Fibroblast of lung (primary cell): ENCODE measurements around the gene MPHOSPH10. TPM values are rescaled to one million over a fixed set of nuclear protein-coding genes. Genes with fewer than 3 reads are reported as not detected.

Experiments
- DNase-seq, 2 donors: peaks; one replicate each; pipeline versions ENCODE4 v3.0.0 to v3.0.0-alpha.2; 2010; ENCODE audit warnings: low read depth in 2 of 2
- H2AFZ ChIP-seq: 2 replicates; pipeline ENCODE4 v1.5.1; 2012; ENCODE audit warnings: low read length, control low read depth, inconsistent platforms
- H3K27ac ChIP-seq: 2 replicates; pipeline ENCODE4 v1.5.1; 2011; ENCODE audit warnings: low read length, control low read depth; ENCODE audit not compliant: insufficient read depth
- H3K27me3 ChIP-seq: 2 replicates; pipeline ENCODE4 v1.5.1; 2011; ENCODE audit warnings: mild to moderate bottlenecking, low read length; ENCODE audit not compliant: control insufficient read depth, insufficient read depth
- H3K36me3 ChIP-seq: 2 replicates; pipeline ENCODE4 v1.5.1; 2011; ENCODE audit warnings: low read length; ENCODE audit not compliant: control insufficient read depth, insufficient read depth
- H3K4me1 ChIP-seq: 2 replicates; pipeline ENCODE4 v1.5.1; 2011; ENCODE audit warnings: low read length; ENCODE audit not compliant: control insufficient read depth, insufficient read depth; ENCODE audit errors: extremely low read depth
- H3K4me2 ChIP-seq: 2 replicates; pipeline ENCODE4 v1.5.1; 2011; ENCODE audit warnings: low read length, control low read depth; ENCODE audit not compliant: insufficient read depth; ENCODE audit errors: extremely low read depth
- H3K4me3 ChIP-seq, 4 experiments: fragments of 200-600 bp in 1 of 4; sonication (generic) in 1 of 4; replicated peaks in 1 of 4; 2 replicates each; pipeline ENCODE4 v1.5.1; 2011 to 2016; ENCODE audit warnings: low read length in 4 of 4, low read depth in 3 of 4, mild to moderate bottlenecking in 3 of 4, control low read depth in 2 of 4, inconsistent platforms in 1 of 4, mixed read lengths in 1 of 4; ENCODE audit not compliant: insufficient read depth in 1 of 4; ENCODE audit errors: control extremely low read depth in 1 of 4
- H3K79me2 ChIP-seq: 2 replicates; pipeline ENCODE4 v1.5.1; 2012; ENCODE audit warnings: mild to moderate bottlenecking, low read length, inconsistent platforms; ENCODE audit not compliant: control insufficient read depth, insufficient read depth
- H3K9ac ChIP-seq: 2 replicates; pipeline ENCODE4 v1.5.1; 2011; ENCODE audit warnings: mild to moderate bottlenecking, low read length, control low read depth; ENCODE audit not compliant: insufficient read depth
- H3K9me3 ChIP-seq: 2 replicates; pipeline ENCODE4 v1.5.1; 2012; ENCODE audit warnings: low read depth, low read length; ENCODE audit not compliant: control insufficient read depth, insufficient read depth
- H4K20me1 ChIP-seq: 2 replicates; pipeline ENCODE4 v1.5.1; 2011; ENCODE audit warnings: low read length; ENCODE audit not compliant: control insufficient read depth, insufficient read depth; ENCODE audit errors: extremely low read depth
- EZH2 ChIP-seq: IDR thresholded peaks from 2 replicates; pipeline ENCODE4 v1.5.1; 2012; ENCODE audit warnings: low read length, control low read depth, mild to moderate bottlenecking; ENCODE audit errors: missing control alignments
- polyA plus RNA-seq, 2 donors: library from polyadenylated mRNA; depleted of rRNA in 1 of 2; stranded (reverse) in 1 of 2; unstranded in 1 of 2; fragments of >200 nt; gene quantifications; 2 replicates each; pipeline ENCODE4 v1.2.1, GENCODE V29; 2011 to 2012; ENCODE audit warnings: missing spikeins in 1 of 2
- total RNA-seq: library from RNA; depleted of rRNA; stranded (reverse); fragments of >200 nt; gene quantifications from 2 replicates; pipeline ENCODE4 v1.2.1, GENCODE V29; 2014
- TF ChIP-seq, protein P1 (sequence below), 2 donors: IDR thresholded peaks in 1 of 2; conservative IDR thresholded peaks in 1 of 2; 1 replicate in 1 of 2; 2 replicates in 1 of 2; pipeline ENCODE4 v1.5.1; 2011 to 2012; ENCODE audit warnings: low read length in 2 of 2, control low read depth in 1 of 2, inconsistent platforms in 1 of 2, low read depth in 1 of 2, mild to moderate bottlenecking in 1 of 2

MPHOSPH10 gene
- total and polyA plus RNA-seq, 2 donors (not counting 1 experiment from before 2014, with no cell fraction given): 14.7 to 26.2 TPM

DNA sequence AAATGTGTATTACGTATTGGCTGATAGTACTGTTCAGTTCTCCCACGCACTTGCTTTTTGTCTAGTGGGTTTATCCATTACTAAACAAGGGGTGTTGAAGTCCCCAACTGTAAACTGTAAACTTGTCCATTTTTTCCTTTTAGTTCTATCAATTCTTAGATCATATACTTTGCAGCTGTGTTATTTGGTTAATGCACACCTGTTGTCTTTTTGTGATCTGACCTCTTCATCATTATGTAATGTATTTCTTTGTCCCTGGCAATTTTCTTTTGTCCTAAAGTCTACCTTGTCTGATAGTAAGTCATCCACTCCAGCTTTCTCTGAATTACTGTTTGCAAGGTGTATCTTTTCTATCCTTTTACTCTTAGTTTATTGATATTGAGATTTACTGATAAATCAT, 22.3 kb upstream of the MPHOSPH10 start:
- DNase-seq: no peak
- TF ChIP-seq, protein P1, sequence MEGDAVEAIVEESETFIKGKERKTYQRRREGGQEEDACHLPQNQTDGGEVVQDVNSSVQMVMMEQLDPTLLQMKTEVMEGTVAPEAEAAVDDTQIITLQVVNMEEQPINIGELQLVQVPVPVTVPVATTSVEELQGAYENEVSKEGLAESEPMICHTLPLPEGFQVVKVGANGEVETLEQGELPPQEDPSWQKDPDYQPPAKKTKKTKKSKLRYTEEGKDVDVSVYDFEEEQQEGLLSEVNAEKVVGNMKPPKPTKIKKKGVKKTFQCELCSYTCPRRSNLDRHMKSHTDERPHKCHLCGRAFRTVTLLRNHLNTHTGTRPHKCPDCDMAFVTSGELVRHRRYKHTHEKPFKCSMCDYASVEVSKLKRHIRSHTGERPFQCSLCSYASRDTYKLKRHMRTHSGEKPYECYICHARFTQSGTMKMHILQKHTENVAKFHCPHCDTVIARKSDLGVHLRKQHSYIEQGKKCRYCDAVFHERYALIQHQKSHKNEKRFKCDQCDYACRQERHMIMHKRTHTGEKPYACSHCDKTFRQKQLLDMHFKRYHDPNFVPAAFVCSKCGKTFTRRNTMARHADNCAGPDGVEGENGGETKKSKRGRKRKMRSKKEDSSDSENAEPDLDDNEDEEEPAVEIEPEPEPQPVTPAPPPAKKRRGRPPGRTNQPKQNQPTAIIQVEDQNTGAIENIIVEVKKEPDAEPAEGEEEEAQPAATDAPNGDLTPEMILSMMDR (conservative IDR thresholded peaks at IDR 0.05 in 1 of 2, IDR thresholded peaks at IDR 0.05 in 1 of 2; ENCODE audit: low read depth in 1 of 2, low read length in 2 of 2): no peak
- no peak for TF ChIP-seq EZH2
- no peaks in the 10 kb centered on the region for H4K20me1 ChIP-seq

DNA sequence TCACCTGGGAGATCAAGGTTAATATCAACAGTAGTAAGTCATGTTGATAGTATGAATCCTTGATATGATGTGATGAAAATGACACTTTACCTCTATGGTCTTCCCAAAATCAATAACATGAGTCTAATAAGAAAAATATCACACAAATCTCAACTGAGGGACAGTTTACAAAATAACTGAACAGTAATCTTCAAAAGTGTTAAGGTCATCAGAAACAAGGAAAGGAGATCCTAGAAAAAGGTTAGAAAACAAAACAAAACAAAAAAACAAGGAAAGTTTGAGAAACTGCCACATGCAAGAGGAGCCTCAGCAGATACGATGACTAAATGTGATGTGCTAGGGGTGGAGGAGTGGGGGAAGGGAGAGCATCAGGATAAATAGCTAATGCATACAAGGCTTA, 16.6 kb upstream of the MPHOSPH10 start:
- no peak overlapping the region for H3K4me2 ChIP-seq

More for the DNA sequence above, 22.3 kb upstream of the MPHOSPH10 start:
- no peaks in the 10 kb centered on the region for H3K79me2 ChIP-seq
- H3K27me3 ChIP-seq: no peaks in the 10 kb centered on the region
- H3K9ac ChIP-seq: no peak overlapping the region
- no peak overlapping the region for H3K4me2 ChIP-seq
- H3K36me3 ChIP-seq: peaks cover 1% of the 10 kb centered on the region
- no peak overlapping the region for H2AFZ ChIP-seq
- H3K9me3 ChIP-seq: no peaks in the 10 kb centered on the region
- no peaks in the 10 kb centered on the region for H3K4me1 ChIP-seq
- no peak overlapping the region for H3K27ac ChIP-seq
- no peak overlapping the region for H3K4me3 ChIP-seq

GRCh38 chr2:71117063-71117462, 13.4 kb upstream of the MPHOSPH10 start:
- no peak for DNase-seq

More for the DNA sequence above, 16.6 kb upstream of the MPHOSPH10 start:
- Histone ChIP-seq H3K4me1 (no peaks in the 10 kb centered on the region), H3K9ac (no peak overlapping the region), H3K4me3 (no peak overlapping the region), H4K20me1 (no peaks in the 10 kb centered on the region), H3K27me3 (no peaks in the 10 kb centered on the region), H3K79me2 (no peaks in the 10 kb centered on the region), H3K36me3 (peaks cover 4% of the 10 kb centered on the region), H3K27ac (no peak overlapping the region), H3K9me3 (no peaks in the 10 kb centered on the region), H2AFZ (no peak overlapping the region)
- DNase-seq: no peak
- no peak for TF ChIP-seq EZH2
- TF ChIP-seq, protein P1 (conservative IDR thresholded peaks at IDR 0.05 in 1 of 2, IDR thresholded peaks at IDR 0.05 in 1 of 2; ENCODE audit: low read depth in 1 of 2, low read length in 2 of 2): no peak

More at GRCh38 chr2:71117063-71117462, 13.4 kb upstream of the MPHOSPH10 start:
- Histone ChIP-seq H3K27ac (no peak overlapping the region), H3K9ac (no peak overlapping the region), H3K4me3 (no peak overlapping the region), H3K27me3 (no peaks in the 10 kb centered on the region), H3K4me1 (no peaks in the 10 kb centered on the region), H3K36me3 (peaks cover 4% of the 10 kb centered on the region), H3K79me2 (no peaks in the 10 kb centered on the region), H4K20me1 (no peaks in the 10 kb centered on the region), H3K9me3 (no peaks in the 10 kb centered on the region), H3K4me2 (no peak overlapping the region), H2AFZ (no peak overlapping the region)
- TF ChIP-seq EZH2: no peak
- TF ChIP-seq, protein P1 (conservative IDR thresholded peaks at IDR 0.05 in 1 of 2, IDR thresholded peaks at IDR 0.05 in 1 of 2; ENCODE audit: low read depth in 1 of 2, low read length in 2 of 2): no peak
